ENCODE results near the gene RYR1.
"Not testable (repeated sequence)": the region's sequence is repeated elsewhere in the genome, so short reads cannot be mapped to it uniquely, and the experiment has no call there.

The RYR1 gene

DNA sequence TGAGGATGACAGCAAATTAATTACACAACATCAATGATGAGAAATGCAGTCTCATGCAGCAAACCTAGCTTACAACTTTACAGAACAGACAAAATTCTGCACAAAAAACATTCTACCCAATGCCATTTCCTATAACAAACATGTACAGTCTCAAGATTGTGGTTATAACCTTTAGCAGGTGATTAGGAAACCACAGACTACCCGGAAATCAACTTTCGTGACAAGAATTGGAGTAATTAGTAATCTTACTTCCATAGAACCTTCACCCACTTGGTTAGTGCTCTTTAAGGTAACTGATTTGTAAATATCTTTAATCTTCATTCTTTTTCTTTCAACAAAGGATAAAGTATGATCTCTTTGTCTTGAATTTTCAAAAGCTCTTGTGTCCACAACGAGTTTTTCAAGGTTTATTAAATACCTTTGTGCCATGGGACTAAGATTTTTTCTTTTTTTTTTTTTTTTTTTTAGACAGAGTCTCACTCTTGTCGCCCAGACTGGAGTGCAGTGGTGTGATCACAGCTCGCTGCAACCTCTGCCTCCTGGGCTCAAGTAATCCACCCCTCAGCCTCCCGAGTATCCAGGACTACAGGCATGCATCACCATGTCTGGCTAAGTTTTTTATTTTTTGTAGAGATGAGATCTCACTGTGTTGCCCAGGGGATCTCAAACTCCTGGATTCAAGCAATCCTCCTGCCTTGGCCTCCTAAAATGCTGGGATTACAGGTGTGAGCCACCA, 105.5 kb downstream of the RYR1 start:
- DNase-seq (ENCODE audit: low spot score) = no peak

DNA sequence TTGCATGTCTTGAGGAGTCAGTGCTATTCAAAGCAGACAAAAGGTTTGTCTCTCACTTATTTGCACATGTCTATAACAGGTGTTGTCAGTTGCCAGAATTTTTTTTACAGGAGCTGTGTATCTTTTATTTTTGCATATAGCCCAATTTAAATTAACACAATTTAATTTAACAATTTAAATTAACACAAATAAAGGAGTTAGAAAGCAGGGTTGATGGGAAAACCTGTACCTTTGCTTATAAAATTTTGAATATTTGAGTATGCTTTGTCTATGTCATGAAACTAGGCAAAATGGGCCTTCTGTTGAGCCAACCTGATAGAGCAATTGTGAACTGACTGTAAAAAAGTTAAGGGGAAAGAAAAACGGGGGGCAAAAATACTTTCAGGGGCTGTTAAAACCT, 106.3 kb downstream of the RYR1 start:
- DNase-seq (ENCODE audit: low spot score) = no peak

DNA sequence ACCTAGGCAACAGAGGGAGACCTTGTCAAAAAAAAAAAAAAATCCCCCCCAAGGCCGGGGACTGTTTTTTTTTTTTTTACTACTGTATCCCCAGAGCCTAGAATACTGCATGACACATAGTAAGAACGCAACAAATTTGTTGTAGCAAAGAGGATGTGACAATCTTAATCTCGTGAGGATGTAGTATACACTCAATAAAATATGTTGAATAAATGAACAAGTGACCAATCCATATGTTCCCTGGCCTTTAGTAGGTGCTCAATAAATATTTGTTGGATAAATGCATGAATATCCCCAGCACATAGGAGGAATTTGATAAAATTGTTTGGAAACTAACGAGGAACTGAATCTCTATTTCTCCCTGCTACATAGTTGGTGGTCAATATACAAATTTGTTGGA, 108.5 kb downstream of the RYR1 start:
- DNase-seq (ENCODE audit: low spot score) = no peak

DNA sequence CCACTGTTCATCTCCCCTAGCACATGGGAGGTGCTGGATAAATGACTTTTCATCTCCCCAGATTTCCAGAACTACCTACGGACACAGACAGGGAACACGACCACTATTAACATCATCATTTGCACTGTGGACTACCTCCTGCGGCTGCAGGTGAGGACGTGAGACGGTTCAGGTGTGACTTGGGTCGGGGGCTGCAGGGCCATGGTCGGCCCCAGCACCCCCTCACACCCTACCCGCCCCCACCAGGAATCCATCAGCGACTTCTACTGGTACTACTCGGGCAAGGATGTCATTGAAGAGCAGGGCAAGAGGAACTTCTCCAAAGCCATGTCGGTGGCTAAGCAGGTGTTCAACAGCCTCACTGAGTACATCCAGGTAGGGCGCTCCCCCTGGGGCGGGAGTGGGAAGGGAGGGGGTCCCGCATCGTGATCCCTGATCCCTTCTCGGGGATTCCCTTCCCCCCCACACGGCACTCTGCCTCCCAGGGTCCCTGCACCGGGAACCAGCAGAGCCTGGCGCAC, 109.9 kb downstream of the RYR1 start:
- no peak for DNase-seq (ENCODE audit: low spot score)

DNA sequence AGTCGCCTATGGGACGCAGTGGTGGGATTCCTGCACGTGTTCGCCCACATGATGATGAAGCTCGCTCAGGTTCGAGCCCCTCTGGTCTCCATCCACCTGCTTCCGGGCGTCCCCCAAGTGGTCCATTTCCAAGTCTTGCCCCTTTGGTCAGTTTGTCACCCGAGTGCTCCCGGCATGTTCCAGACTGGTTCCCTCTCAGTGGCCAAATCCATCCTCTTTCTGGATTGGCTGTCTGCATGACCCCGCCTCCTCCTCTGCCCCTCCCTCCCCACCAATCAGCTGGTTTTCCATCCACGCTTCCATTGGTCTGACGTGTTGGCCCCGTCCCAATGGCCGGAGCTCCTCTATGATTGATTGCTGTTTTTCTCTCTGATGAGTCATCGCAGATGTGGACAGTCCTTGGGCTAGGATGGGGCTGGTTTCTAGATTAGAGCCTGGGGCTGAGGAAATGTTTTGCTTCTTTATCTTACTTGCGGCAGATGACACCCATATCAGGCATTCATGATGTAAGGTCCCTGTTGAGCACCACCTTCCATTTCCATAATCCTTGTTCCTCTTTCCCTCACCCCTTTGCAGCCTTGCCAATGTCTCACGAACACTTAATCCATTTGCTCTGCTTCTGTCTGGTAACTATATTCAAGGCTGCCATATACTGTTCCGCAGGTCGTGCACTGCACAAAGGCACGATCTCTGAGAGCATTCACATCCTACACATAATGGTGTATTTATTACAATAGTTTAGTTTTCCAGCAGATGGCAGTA, 110.5 kb downstream of the RYR1 start:
- DNase-seq (ENCODE audit: low spot score) = peak; percentile 88

DNA sequence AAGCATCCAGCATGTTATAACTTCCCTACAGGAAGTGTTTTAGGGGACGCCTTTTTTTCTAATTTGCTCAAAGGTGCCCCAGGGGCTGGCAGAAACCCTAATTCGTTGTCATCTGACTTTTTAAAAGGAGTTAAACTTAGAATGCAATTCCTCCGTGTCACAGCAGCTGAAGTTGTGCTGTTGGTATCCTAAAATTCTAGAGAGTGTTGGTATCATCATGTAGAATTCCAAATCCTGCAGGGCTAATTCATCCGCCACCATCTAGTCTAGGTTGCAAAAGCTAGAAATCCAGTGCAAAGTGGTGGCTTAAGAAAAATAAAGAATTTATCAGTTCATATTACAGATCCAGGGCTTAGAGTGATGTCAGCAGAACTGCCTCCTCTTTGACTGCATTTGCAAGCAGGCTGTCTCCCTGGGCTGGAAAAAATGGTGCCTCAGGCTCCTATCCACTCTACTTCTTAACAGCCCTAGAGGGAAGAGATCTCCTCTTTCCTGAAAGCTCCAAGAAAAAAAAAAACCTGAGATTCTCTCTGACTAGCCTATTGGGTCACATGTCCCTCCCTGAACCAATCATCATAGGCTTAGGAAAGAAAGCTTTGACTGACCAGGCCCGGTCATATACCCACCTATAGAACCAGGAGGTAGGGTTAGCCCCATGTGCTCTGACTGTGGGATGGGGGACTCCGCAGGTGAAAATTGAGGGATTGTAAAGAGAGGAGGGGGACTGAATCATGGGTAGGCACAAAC, 111.3 kb downstream of the RYR1 start:
- DNase-seq (ENCODE audit: low spot score) = no peak

DNA sequence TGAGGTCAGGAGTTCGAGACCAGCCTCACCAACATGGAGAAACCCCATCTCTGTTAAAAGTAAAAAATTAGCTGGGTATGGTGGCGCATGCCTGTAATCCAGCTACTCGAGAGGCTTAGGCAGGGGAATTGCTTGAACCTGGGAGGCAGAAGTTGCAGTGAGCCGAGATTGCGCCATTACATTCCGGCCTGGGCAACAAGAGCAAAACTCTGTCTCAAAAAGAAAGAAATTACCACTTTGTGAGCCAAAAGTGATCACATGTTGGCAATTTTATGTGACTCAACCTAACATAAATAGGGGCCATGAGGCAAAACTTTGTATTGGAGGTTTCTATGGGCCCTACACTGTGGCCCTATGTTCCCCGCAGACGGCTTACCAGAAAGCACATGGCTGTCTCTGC, 112.1 kb downstream of the RYR1 start:
- DNase-seq (ENCODE audit: low spot score) = no peak

DNA sequence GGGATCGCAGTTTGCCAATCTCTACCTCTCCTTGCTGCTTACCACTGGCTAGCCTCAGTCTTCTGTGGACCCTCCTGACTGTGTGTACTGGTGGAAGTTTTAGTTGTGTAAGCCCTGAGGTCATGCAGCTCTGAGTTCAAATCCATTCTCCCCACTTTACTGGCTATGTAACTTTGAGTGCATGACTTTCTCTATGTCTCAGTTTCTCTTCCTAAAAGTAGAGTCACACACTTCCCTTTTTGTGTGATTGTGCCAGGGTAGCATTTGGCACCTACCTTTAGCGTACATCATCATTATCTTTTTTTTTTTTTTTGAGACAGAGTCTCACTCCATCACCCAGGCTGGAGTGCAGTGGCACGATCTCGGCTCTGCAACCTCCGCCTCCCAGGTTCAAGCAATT, 113.9 kb downstream of the RYR1 start:
- DNase-seq (ENCODE audit: low spot score) = peak; percentile 31

DNA sequence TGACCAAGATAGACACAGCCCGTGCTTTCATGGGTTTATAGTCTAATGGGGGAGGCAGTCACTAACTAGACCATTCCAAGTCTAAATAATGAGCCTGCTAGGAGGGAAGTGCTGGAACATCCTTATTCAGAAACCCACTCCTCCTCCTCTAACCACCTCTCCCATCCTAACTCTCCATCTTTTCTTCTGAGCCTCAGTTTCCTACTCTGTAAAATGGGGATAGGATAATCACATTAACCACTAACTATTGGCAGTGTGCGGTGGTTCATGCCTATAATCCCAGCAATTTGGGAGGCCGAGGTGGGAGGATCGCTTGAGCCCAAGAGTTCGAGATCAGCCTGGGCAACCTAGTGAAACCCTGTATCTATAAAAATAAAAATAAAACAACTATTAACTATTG, 115.6 kb downstream of the RYR1 start:
- DNase-seq (ENCODE audit: low spot score) = no peak

DNA sequence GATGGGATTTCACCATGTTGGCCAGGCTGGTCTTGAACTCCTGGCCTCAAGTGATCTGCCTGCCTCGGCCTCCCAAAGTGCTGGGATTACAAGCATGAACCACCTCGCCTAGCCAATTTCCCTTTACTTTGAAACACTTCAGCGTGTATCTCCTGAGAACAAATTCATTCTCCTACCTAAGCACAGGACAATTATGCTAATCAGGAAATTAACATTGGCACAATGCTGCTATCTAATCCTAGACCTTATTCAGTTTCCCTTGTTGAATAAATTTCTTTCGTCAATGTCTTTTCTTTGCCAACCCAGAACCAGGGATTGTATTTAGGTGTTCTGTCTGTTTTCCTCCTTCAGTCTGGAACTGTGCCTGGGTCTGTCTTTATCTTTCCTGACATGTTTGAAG, 116.5 kb downstream of the RYR1 start:
- no peak for DNase-seq (ENCODE audit: low spot score)

DNA sequence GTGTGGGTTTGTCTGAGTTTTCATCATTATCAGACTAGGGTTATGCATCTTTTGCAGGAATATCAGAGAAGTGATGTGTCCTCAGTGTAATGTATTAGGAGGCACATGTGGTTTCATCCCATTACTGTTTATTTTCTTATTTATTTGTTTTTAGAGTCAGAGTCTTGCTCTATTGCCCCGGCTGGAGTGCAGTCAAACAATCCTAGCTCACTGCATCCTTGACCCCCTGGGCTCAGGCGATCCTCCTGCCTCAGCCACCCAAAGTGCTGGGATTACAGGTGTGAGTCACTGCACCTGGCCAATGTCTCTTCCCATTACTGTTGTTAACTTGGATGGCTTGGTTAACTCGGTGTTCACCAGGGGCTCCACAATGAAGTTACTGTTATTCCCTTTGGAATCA, 116.9 kb downstream of the RYR1 start:
- no peak for DNase-seq (ENCODE audit: low spot score)

DNA sequence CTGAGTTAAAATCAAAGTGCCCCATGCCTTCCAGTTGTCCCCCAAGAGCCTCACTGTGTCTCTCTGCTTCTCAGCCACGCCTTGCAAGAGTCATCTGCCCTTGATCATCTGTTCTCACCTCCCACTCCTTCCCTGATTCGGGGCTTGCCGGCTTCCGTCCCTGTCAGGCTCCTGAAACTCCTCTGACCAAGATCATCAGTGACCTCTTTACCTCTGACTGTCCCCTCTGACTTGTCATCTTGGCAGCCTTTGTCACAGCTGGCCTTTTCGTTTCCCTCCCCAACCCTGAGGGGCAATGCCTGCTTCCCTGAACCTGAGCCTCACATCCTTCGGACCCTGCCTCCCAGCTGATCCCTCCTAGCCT, 117.9 kb downstream of the RYR1 start:
- DNase-seq (ENCODE audit: low spot score) = no peak

DNA sequence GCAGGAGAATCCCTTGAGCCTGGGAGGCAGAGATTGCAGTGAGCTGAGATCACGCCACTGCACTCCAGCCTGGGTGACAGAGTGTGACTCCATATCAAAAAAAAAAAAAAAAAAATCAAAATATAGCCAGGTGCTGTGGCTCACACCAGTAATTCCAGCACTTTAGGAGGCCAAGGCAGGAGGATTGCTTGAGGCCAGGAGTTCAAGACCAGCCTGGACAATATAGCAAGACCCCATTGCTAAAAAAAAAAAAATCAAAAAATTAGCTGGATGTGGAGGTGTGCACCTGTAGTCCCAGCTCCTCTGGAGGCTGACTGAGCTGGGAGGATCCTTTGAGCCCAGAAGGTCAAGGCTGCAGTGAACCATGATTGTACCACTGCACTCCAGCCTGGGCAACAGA, 119.7 kb downstream of the RYR1 start:
- DNase-seq (ENCODE audit: low spot score) = not testable (repeated sequence)

DNA sequence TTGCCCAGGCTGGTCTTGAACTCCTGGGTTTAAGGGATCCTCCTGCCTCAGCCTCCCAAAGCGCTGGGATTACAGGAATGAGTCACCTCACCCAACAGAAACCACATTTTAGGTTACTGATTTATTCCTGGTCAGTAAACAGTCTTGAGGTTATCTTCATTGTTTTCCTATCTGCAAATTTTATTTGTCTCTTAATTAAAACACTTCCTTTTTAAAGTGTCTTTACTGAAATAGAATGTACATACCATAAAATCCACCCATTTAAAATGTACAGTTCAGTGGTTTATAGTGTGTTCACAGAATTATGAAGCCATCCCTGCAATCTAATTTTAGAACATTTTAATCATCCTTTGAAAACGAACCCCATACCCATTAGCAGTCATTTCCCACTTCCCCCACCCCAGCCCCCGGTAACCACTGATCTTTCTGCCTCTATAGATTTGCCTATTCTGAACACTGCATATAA, 121.2 kb downstream of the RYR1 start:
- no peak for DNase-seq (ENCODE audit: low spot score)

DNA sequence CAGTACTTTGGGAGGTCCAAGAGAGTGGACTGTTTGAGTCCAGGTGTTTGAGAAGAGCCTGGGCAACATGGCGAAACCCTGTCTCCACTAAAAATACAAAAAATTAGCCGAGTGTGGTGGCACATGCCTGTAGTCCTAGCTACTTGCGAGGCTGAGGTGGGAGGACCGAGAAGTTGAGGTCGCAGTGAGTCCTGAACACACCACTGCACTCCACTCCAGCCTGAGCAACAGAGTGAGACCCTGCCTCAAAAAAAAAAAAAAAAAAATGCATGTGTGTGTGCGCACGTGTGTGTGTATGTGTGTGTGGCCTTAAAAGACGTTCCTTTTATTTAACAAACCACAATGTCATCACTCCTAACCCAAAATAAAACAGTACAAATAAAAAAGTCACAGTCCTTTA, 121.7 kb downstream of the RYR1 start:
- DNase-seq (ENCODE audit: low spot score) = no peak

DNA sequence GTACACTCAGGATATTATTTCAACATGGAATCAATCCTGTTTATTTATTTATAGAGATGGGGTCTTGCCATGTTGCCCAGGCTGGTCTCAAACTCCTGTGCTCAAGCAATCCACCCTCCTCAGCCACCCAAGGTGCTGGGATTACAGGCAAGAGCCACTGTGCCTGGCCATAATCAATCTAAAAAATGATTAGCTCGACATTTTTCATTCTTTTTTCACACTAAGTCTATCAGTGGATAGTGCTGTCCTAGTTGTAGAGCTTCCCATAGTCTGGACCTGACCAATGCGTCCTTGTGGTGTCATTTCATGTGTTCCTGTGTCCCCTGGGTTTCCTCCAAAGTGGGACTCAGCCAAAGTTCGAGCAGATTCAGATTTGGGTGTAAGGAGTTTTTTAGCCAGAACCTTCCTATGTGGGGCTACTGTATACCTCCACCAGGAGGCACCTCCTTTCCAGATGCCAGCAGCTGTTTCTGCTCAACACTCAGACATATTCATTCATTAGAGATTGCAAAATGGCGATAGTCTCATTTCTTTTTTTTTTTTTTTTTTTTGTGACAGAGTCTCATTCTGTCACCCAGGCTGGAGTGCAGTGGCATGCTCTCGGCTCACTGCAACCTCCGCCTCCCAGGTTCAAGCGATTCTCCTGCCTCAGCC, 123.2 kb downstream of the RYR1 start:
- DNase-seq (ENCODE audit: low spot score) = peak; percentile 53

DNA sequence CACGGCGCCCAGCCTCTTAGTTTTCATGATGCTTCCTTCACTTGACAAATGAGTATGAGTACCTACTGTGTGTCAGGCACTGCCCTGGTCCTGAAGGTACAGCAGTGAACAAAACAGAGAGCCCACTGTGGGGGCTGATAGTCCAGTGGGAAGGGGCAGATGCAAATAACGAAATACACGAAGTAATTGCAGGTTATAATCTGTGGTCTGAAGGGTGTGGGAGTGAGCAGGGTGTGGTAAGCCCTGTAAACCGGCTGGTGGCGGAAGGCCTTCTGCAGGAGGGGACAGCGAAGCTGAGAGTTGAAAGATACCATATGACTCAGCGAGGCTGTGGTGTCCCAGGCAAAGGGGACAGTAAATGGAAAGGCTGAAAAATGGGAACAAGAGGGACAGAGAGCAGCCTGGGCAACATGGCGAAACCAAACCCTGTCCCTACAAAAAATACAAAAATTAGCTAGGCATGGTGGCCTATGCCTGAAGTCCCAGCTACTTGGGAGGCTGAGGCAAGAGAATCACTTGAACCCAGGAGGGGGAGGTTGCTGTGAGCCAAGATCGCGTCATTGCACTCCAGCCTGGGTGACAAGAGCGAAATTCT, 123.8 kb downstream of the RYR1 start:
- no peak for DNase-seq (ENCODE audit: low spot score)

DNA sequence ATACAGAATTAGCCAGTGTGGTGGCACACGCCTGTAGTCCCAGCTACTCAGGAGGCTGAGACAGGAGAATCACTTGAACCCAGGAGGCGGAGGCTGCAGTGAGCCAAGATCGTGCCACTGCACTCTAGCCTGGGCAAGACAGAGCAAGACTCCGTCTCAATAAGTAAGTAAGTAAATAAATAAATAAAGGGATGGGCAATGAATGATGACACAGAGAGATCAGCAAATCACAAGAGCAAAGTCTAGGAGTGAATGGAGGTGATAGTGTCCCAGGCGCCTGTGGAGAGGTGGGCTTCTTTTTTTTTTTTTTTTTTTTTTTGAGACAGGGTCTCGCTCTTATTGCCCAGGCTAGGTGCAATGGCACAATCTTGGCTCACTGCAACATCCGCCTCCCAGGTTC, 125.4 kb downstream of the RYR1 start:
- DNase-seq (ENCODE audit: low spot score) = not testable (repeated sequence)

DNA sequence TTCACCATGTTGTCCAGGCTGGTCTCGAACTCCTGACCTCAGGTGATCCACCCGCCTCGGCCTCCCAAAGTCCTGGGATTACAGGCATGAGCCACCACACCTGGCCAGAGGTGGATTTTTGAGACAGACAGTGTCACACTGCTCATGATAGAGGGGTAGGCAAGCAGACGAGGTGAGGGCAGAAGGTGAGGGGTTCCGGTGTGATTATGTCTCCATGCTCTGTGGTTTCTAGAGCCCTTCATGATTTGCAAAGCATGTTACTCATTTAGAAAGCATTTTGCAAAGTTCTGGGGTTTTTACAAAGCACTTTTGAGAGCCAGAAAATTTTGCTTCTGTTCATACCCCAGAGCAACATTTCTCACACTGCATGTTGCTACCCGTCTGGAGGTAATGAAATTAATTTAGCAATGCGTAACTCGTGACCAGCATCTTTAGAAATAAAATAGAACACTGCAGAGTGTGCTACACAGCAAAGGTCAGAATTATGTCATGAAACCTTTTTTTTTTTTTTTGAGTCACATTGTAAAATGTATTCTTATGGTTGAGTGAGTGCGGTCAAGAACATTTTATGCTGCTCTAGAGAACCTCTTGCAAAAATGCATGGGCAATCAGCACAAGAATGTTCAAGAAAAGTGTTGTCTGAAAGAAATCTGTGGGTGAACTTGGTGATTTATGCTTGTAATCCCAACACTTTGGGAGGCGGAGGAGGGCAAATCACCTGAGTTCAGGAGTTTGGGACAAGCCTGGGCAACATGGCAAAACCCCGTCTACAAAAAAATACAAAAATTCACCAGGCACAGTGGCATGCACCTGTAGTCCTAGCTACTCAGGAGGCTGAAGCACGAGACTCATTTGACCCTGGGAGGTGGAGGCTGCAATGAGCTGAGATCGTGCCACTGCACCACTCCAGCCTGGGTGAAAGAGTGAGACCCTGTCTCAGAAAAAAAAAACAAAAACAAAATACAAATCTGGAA, 126.2 kb downstream of the RYR1 start:
- DNase-seq (ENCODE audit: low spot score) = peak; percentile 33

DNA sequence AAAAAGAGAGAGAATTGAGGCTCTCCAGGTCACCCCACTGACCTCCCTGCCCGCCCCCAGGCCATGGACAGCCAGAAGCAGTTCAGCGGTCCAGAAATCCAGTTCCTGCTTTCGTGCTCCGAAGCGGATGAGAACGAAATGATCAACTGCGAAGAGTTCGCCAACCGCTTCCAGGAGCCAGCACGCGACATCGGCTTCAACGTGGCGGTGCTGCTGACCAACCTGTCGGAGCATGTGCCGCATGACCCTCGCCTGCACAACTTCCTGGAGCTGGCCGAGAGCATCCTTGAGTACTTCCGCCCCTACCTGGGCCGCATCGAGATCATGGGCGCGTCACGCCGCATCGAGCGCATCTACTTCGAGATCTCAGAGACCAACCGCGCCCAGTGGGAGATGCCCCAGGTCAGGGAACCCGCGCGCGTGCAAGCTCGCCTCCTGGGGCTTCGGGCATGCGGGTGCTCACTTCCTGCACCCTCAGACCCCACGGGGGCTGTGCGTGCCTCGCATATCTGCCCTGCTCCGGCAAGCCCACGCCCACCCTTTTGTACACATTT, 127.6 kb downstream of the RYR1 start:
- DNase-seq (ENCODE audit: low spot score) = no peak

Measured in NAMALWA (cell line).